Measurements from ENCODE around the gene PRRT1B. TPM values are rescaled to one million over a fixed set of nuclear protein-coding genes. Genes with fewer than 3 reads are reported as not detected.

The PRRT1B gene
- total and polyA plus RNA-seq, 9 of the 15 experiments (the other 6 are each of a cell fraction or from before 2014, with no cell fraction given): not detected

DNA sequence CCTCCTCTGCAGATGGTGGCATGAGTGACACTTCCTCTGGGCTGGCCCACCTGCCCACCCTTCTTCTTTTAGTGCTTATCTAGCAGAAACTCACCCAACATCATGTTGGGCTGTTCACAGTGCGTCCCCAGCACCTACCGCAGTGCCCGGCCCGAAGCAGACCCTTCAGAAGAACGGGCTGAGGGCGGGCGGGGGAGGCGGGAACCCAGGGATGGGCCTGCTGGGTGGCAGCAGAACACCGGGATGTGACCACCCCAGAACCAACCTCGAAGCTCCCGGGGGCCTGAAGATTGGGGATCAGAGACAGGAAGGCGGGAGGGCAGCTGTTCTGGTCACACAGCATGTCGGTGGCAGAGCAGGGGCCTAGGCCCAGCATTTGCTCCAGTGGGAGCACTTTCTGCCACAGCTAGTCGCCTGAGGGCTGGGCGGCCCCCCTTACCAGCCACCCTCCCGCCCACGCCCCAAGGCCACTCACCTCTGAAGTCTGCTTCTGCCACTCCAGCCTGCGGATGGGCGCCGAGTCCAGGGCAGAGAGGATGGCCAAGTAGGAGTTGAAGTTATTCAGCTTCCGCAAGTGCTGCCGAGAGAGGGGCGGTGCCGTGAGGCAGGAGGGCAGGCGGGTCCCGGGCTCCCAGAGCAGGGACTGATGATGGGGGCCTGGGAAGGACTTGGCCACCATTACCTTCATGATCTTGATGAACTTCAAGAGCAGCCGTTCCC, 38.7 kb downstream of the PRRT1B start:
- H3K4me1 ChIP-seq (replicated peaks in 1 of 2; ENCODE audit: control insufficient read depth in 2 of 2, insufficient read depth in 2 of 2, low read length in 2 of 2): peaks cover 0 to 9% of the 10 kb centered on the region in 2 experiments; a peak in 1 of 5 replicates
- no peak for DNase-seq (ENCODE audit: extremely low read depth in 1 of 4, low spot score in 3 of 4)
- FAIRE-seq: no peak
- in situ Hi-C loops (cut with MboI): no loop called here
- no peak for ATAC-seq
- H3K36me3 ChIP-seq (ENCODE audit: control insufficient read depth, insufficient read depth, low read length): peaks cover 36% of the 10 kb centered on the region; the same call in 2 of the 3 replicates
- no peak for TF ChIP-seq SETDB1 (IDR thresholded peaks at IDR 0.05; ENCODE audit: low read length)
- TF ChIP-seq ZKSCAN8 (CRISPR knock-in tag; IDR thresholded peaks at IDR 0.05): no peak
- no peak for TF ChIP-seq DMBX1 (CRISPR knock-in tag; IDR thresholded peaks at IDR 0.05; ENCODE audit: borderline replicate concordance)
- TF ChIP-seq XRCC5 (IDR thresholded peaks at IDR 0.05; ENCODE audit: low read depth, low read length): no peak
- TF ChIP-seq POLR2G (IDR thresholded peaks at IDR 0.05; ENCODE audit: low read depth, low read length): 0 out of 2 replicates have a peak, but pooled peaks have one; percentile 3
- TF ChIP-seq, protein P1, sequence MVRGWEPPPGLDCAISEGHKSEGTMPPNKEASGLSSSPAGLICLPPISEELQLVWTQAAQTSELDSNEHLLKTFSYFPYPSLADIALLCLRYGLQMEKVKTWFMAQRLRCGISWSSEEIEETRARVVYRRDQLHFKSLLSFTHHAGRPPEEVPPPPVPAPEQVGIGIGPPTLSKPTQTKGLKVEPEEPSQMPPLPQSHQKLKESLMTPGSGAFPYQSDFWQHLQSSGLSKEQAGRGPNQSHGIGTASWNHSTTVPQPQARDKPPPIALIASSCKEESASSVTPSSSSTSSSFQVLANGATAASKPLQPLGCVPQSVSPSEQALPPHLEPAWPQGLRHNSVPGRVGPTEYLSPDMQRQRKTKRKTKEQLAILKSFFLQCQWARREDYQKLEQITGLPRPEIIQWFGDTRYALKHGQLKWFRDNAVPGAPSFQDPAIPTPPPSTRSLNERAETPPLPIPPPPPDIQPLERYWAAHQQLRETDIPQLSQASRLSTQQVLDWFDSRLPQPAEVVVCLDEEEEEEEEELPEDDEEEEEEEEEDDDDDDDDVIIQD (CRISPR knock-in tag; IDR thresholded peaks at IDR 0.05): no peak
- no peak for TF ChIP-seq ZBTB17 (CRISPR knock-in tag; IDR thresholded peaks at IDR 0.05)
- intact Hi-C loops (cut with micrococcal nuclease): no loop called here
- no peak overlapping the region for H3K27ac ChIP-seq (ENCODE audit: extremely low read depth, low read depth, low read length)
- POLR2A ChIA-PET: no interaction called here
- no peaks in the 10 kb centered on the region for H3K27me3 ChIP-seq (ENCODE audit: control insufficient read depth in 2 of 2, insufficient read depth in 2 of 2, low read length in 2 of 2)
- H4K20me1 ChIP-seq (replicated peaks; ENCODE audit: control insufficient read depth, insufficient read depth, low read length): no peaks in the 10 kb centered on the region
- H3K4me2 ChIP-seq (ENCODE audit: insufficient read depth, low read length): no peak overlapping the region
- H3K4me3 ChIP-seq: no peak overlapping the region
- CTCF ChIA-PET (ENCODE audit: low intra/inter-chr PET ratio): no interaction called here
- no peaks in the 10 kb centered on the region for H3K79me2 ChIP-seq (ENCODE audit: control insufficient read depth, insufficient read depth, low read length)
- no peaks in the 10 kb centered on the region for H3K9me1 ChIP-seq (ENCODE audit: control insufficient read depth, insufficient read depth, low read length)
- H3K9me3 ChIP-seq (replicated peaks; ENCODE audit: control insufficient read depth, insufficient read depth, low read depth, low read length): no peaks in the 10 kb centered on the region
- H3K9ac ChIP-seq (ENCODE audit: insufficient read depth in 1 of 2, low read depth in 2 of 2, low read length in 2 of 2): no peak overlapping the region
- no peak overlapping the region for H2AFZ ChIP-seq (ENCODE audit: low read depth, low read length)
- 92% methylated on average over 17 of the region's 27 CpGs for WGBS (ENCODE audit: insufficient coverage, low coverage, missing lambda C conversion rate)
- no TSS peak for BruUV-seq (replicated peaks)
